Sigmoid colon (tissue), 7 donors: ENCODE measurements around the gene KIF12. TPM values are rescaled to one million over a fixed set of nuclear protein-coding genes. Genes with fewer than 3 reads are reported as not detected.

Source experiments
- DNase-seq: peaks from one replicate; pipeline ENCODE4 v3.0.0-alpha.2; 2019
- H3K27ac ChIP-seq, 4 donors: fragments of 200-600 bp; sonication (generic); one replicate each; pipeline ENCODE4 v1.5.1; 2016 to 2019; ENCODE audit warnings: mild to moderate bottlenecking in 1 of 4
- H3K27me3 ChIP-seq, 3 donors: fragments of 200-600 bp; sonication (generic); one replicate each; pipeline ENCODE4 v1.5.1; 2019; ENCODE audit warnings: mild to moderate bottlenecking in 1 of 3
- H3K36me3 ChIP-seq, 4 donors: fragments of 200-600 bp; sonication (generic); one replicate each; pipeline ENCODE4 v1.5.1; 2016 to 2019
- H3K4me1 ChIP-seq, 4 donors: fragments of 200-600 bp; sonication (generic); one replicate each; pipeline ENCODE4 v1.5.1; 2017 to 2019
- H3K4me3 ChIP-seq, 4 donors: fragments of 200-600 bp; sonication (generic); one replicate each; pipeline ENCODE4 v1.5.1; 2017 to 2019; ENCODE audit warnings: mild to moderate bottlenecking in 2 of 4, moderate library complexity in 1 of 4
- H3K9me3 ChIP-seq, 4 donors: fragments of 200-600 bp in 3 of 4; sonication (generic) in 3 of 4; one replicate each; pipeline versions ENCODE4 v1.5.1 to v1.6.1; 2013 to 2019
- EP300 ChIP-seq, 4 donors: sonication (generic); formaldehyde crosslinking; IDR thresholded peaks; one replicate each; pipeline ENCODE4 v1.6.1; 2017; ENCODE audit warnings: antibody characterized with exemption in 4 of 4
- POLR2A ChIP-seq, 2 donors: fragments of 450-650 bp; IDR thresholded peaks; one replicate each; pipeline ENCODE4 v1.6.1; 2016; ENCODE audit warnings: antibody characterized with exemption in 2 of 2, mild to moderate bottlenecking in 2 of 2, moderate library complexity in 2 of 2
- POLR2AphosphoS5 ChIP-seq, 4 donors: sonication (generic); formaldehyde crosslinking; IDR thresholded peaks; one replicate each; pipeline ENCODE4 v1.6.1; 2017; ENCODE audit warnings: antibody characterized with exemption in 4 of 4
- WGBS, 2 donors: extraction: QIAGEN DNeasy Blood & Tissue Kit; methylation state at CpG; one replicate each; pipeline ENCODE4 v1.1.7; 2013; 5-methylcytosine and 5-hydroxymethylcytosine counted together
- intact Hi-C: fragments of 100-400 bp; cut with DNase I; formaldehyde crosslinking; loops from one replicate; pipeline ENCODE4 v1.15.1; 2023
- polyA plus RNA-seq, 3 donors: library from polyadenylated mRNA; stranded (reverse); fragments of 200-250 nt; gene quantifications; one replicate each; pipeline ENCODE4 v1.2.3, GENCODE V29; 2013
- total RNA-seq, 4 donors: library from RNA; depleted of rRNA; stranded (reverse); fragments of >200 nt; gene quantifications; one replicate each; pipeline ENCODE4 v1.1.0, GENCODE V29; 2016
- TF ChIP-seq, protein P1 (sequence below), 4 experiments: fragments of 450-650 bp in 3 of 4; fragments of 200-600 bp in 1 of 4; IDR thresholded peaks; one replicate each; pipeline ENCODE4 v1.5.1; 2016 to 2019; ENCODE audit warnings: antibody characterized with exemption in 4 of 4, mild to moderate bottlenecking in 3 of 4, moderate library complexity in 2 of 4
- donor health status: healthy with polysubstance abuse.
- donor health status: Bipolar disorder and iron deficiency.
- donor health status: healthy.

The KIF12 gene
- total and polyA plus RNA-seq, 7 donors = 1.4 to 6.9 (median 3.7) TPM; not detected in 3

DNA sequence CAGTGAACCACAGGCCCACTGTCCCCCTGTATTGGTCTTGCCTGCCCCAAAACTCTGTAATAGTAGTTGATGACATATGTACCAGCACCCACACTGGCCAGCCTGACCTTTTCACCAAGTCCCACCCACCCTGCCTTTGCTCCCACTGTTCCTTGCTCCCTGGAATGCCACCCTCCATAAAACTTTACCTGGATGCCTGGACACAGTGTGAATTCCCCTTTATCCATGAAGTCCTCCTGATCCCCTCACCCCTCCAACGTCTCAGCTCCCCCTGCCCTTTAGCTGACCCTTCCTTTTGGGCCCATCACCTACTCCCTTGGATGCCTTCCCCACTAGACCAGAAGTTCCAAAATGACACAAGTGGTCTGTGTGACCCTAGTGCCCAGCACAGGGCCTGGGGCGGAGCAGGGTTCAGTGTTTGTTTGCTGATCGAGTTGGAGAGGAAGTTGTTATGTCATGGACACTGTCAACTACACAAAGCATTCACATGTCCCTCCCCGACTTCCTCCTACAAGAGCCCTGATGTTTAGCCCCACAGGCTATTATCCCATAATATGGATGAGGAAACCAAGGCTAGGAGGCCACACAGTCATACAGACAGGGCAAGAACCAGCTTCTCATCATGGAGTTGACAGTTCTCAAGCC lies 37.1 kb downstream of the KIF12 start:
- intact Hi-C loops = no loop called here

DNA sequence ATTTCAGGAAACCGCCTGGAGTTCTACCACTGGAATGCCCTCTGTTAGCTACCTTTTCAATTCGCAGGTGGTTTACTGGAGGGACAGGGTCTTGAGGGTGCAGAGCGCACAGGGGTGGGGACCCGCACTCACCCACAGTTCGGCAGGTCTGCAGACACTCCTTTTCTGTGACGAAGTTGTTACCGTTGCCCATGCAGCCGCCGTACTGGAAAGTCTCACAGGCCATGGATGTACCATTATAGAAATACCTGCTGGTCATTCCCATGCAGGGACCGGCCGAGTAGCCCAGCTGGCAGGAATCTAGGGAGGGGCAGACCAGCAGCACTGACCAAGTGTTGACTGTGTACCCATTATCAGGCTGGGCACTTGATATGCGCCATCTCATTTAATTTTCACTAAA lies 37.8 kb downstream of the KIF12 start:
- Histone ChIP-seq H3K27ac (no peak overlapping the region), H3K27me3 (peaks cover 0 to 17% (median 0%) of the 10 kb centered on the region in 3 donors), H3K9me3 (no peaks in the 10 kb centered on the region), H3K4me3 (no peak overlapping the region), H3K4me1 (no peaks in the 10 kb centered on the region), H3K36me3 (no peaks in the 10 kb centered on the region)
- no peak for DNase-seq
- no peak for TF ChIP-seq POLR2AphosphoS5 (IDR thresholded peaks at IDR 0.05)
- intact Hi-C loops = no loop called here
- WGBS, 2 donors = 96% methylated on average over 12 of the region's 12 CpGs

More for the DNA sequence above, 37.1 kb downstream of the KIF12 start:
- Histone ChIP-seq H3K27ac (no peak overlapping the region), H3K4me3 (no peak overlapping the region), H3K4me1 (no peaks in the 10 kb centered on the region), H3K36me3 (no peaks in the 10 kb centered on the region), H3K9me3 (no peaks in the 10 kb centered on the region), H3K27me3 (peaks cover 0 to 19% (median 0%) of the 10 kb centered on the region in 3 donors)
- 39 to 63% methylated on average over 4 of the region's 4 CpGs for WGBS, 2 donors
- no peak for DNase-seq
- TF ChIP-seq, protein P1, sequence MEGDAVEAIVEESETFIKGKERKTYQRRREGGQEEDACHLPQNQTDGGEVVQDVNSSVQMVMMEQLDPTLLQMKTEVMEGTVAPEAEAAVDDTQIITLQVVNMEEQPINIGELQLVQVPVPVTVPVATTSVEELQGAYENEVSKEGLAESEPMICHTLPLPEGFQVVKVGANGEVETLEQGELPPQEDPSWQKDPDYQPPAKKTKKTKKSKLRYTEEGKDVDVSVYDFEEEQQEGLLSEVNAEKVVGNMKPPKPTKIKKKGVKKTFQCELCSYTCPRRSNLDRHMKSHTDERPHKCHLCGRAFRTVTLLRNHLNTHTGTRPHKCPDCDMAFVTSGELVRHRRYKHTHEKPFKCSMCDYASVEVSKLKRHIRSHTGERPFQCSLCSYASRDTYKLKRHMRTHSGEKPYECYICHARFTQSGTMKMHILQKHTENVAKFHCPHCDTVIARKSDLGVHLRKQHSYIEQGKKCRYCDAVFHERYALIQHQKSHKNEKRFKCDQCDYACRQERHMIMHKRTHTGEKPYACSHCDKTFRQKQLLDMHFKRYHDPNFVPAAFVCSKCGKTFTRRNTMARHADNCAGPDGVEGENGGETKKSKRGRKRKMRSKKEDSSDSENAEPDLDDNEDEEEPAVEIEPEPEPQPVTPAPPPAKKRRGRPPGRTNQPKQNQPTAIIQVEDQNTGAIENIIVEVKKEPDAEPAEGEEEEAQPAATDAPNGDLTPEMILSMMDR (IDR thresholded peaks at IDR 0.05) = no peak
- TF ChIP-seq EP300 (IDR thresholded peaks at IDR 0.05) (no peak), POLR2A (IDR thresholded peaks at IDR 0.05) (no peak), POLR2AphosphoS5 (IDR thresholded peaks at IDR 0.05) (no peak)

DNA sequence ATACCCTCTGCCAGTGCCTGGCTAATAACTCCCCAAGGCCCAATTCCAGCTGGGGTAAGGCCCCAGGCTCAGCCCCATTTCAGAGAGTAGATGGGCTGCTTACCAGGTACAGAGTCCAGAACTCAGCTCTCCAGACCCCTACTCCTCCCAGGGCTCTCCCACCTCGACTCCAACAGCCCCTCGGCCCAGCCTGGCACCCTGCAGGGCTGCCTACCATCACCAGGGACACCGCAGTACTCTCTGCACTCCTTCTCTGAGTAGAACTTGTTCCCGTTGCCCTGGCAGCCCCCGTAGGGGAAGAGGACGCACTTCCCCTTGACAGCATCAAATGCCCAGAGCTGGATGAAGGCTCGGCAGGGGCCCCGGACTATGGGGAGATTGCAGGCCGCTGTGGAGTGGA lies 38.4 kb downstream of the KIF12 start:
- no peaks in the 10 kb centered on the region for H3K9me3 ChIP-seq
- 79 to 88% methylated on average over 9 of the region's 9 CpGs for WGBS, 2 donors

DNA sequence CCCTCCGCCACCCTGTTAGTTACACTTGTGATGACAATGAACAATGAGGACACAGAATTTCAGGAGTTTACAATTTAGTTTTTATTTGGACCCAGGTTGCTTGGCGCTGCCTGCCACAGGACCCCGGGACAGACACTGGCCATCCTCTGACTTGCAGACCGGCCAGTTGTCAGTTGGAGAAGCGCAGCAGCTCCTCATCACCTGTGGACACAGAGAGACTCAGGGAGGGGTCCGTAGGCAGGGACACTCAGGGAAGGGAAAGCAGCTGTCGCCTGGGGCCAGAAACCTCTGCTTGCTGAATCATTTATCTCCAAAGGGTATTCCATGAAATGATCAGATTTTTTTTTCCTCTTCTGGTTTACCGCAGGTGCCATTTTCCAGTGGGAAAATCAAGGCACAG lies 39.0 kb downstream of the KIF12 start:
- no peaks in the 10 kb centered on the region for H3K4me1 ChIP-seq
- H3K27me3 ChIP-seq = peaks cover 0 to 5% (median 0%) of the 10 kb centered on the region in 3 donors
- DNase-seq = no peak
- no peaks in the 10 kb centered on the region for H3K9me3 ChIP-seq
- TF ChIP-seq, protein P1 (IDR thresholded peaks at IDR 0.05) = no peak
- TF ChIP-seq POLR2AphosphoS5 (IDR thresholded peaks at IDR 0.05) (no peak), POLR2A (IDR thresholded peaks at IDR 0.05) (no peak), EP300 (IDR thresholded peaks at IDR 0.05) (no peak)
- H3K27ac ChIP-seq = no peak overlapping the region
- WGBS, 2 donors = 82 to 93% methylated on average over 8 of the region's 8 CpGs
- no peaks in the 10 kb centered on the region for H3K36me3 ChIP-seq
- H3K4me3 ChIP-seq = no peak overlapping the region
- intact Hi-C loops = no loop called here

More for the DNA sequence above, 38.4 kb downstream of the KIF12 start:
- no peaks in the 10 kb centered on the region for H3K36me3 ChIP-seq
- H3K27ac ChIP-seq = no peak overlapping the region
- peaks cover 0 to 12% (median 0%) of the 10 kb centered on the region in 3 donors for H3K27me3 ChIP-seq
- no peak overlapping the region for H3K4me3 ChIP-seq
- H3K4me1 ChIP-seq = no peaks in the 10 kb centered on the region
- no peak for DNase-seq
- intact Hi-C loops = no loop called here
- TF ChIP-seq POLR2A (IDR thresholded peaks at IDR 0.05) = no peak
- TF ChIP-seq, protein P1 (IDR thresholded peaks at IDR 0.05) = no peak
- no peak for TF ChIP-seq EP300 (IDR thresholded peaks at IDR 0.05)
- no peak for TF ChIP-seq POLR2AphosphoS5 (IDR thresholded peaks at IDR 0.05)

DNA sequence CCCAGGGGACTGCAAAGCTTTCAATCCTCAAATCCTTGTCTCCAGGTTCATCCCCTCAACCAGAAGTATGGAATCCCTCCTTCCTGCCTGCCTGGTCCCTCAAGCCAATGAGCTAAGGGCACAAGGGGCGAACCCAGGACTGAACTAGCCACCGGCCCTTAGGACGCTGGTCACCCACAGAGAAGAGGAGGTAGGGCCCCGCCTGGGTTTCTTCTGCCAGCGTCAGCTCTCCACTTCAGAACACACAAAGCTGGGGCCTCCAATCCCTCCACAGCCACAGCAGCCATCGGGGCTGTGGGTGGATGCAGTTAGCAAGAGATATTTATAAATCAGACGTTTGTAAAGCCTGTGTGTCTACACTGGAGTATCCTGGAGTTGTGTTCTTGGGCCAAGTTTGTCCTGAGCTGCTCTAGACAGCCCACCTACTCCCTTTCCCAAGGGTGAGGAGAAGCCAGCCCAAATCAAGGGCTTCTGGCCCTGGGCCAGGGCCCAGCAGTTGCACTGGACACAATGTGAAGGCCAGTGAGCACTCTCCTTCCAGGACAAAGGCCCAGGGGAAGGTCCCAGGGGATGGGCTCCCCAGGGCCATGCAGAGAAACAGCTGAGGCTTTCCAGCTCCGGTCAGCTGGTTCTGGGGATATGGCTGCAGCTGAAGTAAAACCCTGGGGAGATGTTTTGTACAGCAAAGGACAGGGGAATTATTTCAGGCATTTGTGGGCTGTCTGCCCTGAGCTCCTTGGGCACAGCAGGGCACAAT lies 39.9 kb downstream of the KIF12 start:
- WGBS, 2 donors = 70 to 89% methylated on average over 8 of the region's 8 CpGs
- no peaks in the 10 kb centered on the region for H3K9me3 ChIP-seq
- no peak for TF ChIP-seq EP300 (IDR thresholded peaks at IDR 0.05)
- TF ChIP-seq POLR2AphosphoS5 (IDR thresholded peaks at IDR 0.05) = no peak
- no peak for TF ChIP-seq POLR2A (IDR thresholded peaks at IDR 0.05)
- TF ChIP-seq, protein P1 (IDR thresholded peaks at IDR 0.05) = no peak
- peaks cover 0 to 4% (median 0%) of the 10 kb centered on the region in 3 donors for H3K27me3 ChIP-seq
- H3K36me3 ChIP-seq = no peaks in the 10 kb centered on the region
- intact Hi-C loops = no loop called here
- no peak for DNase-seq
- H3K27ac ChIP-seq = no peak overlapping the region
- H3K4me3 ChIP-seq = no peak overlapping the region
- H3K4me1 ChIP-seq = no peaks in the 10 kb centered on the region
